ENCODE measurements around the gene NXPE1. TPM values are rescaled to one million over a fixed set of nuclear protein-coding genes. Genes with fewer than 3 reads are reported as not detected.

Gene NXPE1
- total RNA-seq, 1 experiment from 2014 or later, result not detected

DNA sequence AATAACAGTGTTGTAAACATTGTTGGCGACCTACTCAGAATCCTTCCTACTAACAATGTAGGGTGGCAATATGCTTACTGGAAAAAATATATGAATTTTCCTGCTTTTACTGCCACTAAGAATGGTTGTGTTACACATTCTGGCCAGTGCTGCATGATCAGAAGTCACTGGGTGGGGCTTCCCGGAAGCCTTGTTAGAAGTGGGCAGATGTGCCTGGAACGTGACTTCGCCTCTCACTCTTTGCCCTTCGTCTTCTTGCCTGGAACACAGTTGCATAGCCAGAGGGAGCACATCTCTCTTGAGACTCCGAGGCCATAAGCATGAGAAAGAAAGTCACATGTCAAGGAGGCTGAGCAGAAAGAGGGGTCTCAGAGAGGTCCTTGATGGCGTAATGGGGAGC is 48.6 kb downstream of the NXPE1 start:
- intact Hi-C loops (cut with micrococcal nuclease; ENCODE audit: unreplicated experiment), result no loop called here
- Histone ChIP-seq H3K36me3 (ENCODE audit: insufficient read depth, low read length, poor library complexity, severe bottlenecking) (no peaks in the 10 kb centered on the region), H3K4me1 (ENCODE audit: insufficient read depth, low read length, poor library complexity, severe bottlenecking) (no peaks in the 10 kb centered on the region), H3K27me3 (replicated peaks; ENCODE audit: insufficient read depth, low read depth, low read length, poor library complexity) (no peaks in the 10 kb centered on the region), H3K4me3 (ENCODE audit: low read depth, low read length, poor library complexity, severe bottlenecking) (no peak overlapping the region), H3K27ac (ENCODE audit: low read depth, low read length, poor library complexity, severe bottlenecking) (no peak overlapping the region), H3K9me3 (ENCODE audit: low read depth, low read length, poor library complexity, severe bottlenecking) (no peaks in the 10 kb centered on the region)
- no peak for TF ChIP-seq EZH2 (IDR thresholded peaks at IDR 0.05; ENCODE audit: borderline replicate concordance, low read depth, low read length, poor library complexity, severe bottlenecking)
- TF ChIP-seq, protein P1, sequence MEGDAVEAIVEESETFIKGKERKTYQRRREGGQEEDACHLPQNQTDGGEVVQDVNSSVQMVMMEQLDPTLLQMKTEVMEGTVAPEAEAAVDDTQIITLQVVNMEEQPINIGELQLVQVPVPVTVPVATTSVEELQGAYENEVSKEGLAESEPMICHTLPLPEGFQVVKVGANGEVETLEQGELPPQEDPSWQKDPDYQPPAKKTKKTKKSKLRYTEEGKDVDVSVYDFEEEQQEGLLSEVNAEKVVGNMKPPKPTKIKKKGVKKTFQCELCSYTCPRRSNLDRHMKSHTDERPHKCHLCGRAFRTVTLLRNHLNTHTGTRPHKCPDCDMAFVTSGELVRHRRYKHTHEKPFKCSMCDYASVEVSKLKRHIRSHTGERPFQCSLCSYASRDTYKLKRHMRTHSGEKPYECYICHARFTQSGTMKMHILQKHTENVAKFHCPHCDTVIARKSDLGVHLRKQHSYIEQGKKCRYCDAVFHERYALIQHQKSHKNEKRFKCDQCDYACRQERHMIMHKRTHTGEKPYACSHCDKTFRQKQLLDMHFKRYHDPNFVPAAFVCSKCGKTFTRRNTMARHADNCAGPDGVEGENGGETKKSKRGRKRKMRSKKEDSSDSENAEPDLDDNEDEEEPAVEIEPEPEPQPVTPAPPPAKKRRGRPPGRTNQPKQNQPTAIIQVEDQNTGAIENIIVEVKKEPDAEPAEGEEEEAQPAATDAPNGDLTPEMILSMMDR (conservative IDR thresholded peaks at IDR 0.05; ENCODE audit: low read depth, low read length), result no peak
- POLR2A ChIA-PET (ENCODE audit: low non-redundant PET), result no interaction called here
- CTCF ChIA-PET, result no interaction called here
- no TSS peak for BruUV-seq (replicated peaks)
- no peak for DNase-seq (ENCODE audit: low spot score)

DNA sequence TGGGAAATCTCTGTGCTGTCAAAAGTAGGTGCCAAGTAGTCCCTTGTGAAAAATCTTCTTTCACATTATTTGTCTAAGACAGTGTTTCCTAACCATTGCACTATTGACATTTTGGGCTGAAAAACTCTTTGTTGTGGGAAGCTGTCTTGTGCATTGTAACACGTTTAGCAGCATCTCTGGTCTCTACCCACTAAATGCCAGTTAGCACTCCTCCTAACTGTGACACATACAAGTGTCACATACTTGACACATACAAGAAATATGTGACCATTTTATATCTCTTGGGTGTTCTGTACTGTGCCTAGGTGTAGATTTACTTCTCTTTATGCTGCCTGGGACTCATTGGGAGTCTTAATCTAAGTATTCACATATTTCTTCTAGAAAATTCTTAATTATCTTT is 57.8 kb downstream of the NXPE1 start:
- no TSS peak for BruUV-seq (replicated peaks)
- H3K4me3 ChIP-seq (ENCODE audit: low read depth, low read length, poor library complexity, severe bottlenecking), result no peak overlapping the region
- TF ChIP-seq, protein P1 (conservative IDR thresholded peaks at IDR 0.05; ENCODE audit: low read depth, low read length), result no peak
- no peak for TF ChIP-seq EZH2 (IDR thresholded peaks at IDR 0.05; ENCODE audit: borderline replicate concordance, low read depth, low read length, poor library complexity, severe bottlenecking)
- intact Hi-C loops (cut with micrococcal nuclease; ENCODE audit: unreplicated experiment), result no loop called here
- H3K27me3 ChIP-seq (replicated peaks; ENCODE audit: insufficient read depth, low read depth, low read length, poor library complexity), result no peaks in the 10 kb centered on the region
- CTCF ChIA-PET, result no interaction called here
- no peaks in the 10 kb centered on the region for H3K9me3 ChIP-seq (ENCODE audit: low read depth, low read length, poor library complexity, severe bottlenecking)
- H3K36me3 ChIP-seq (ENCODE audit: insufficient read depth, low read length, poor library complexity, severe bottlenecking), result no peaks in the 10 kb centered on the region
- no peaks in the 10 kb centered on the region for H3K4me1 ChIP-seq (ENCODE audit: insufficient read depth, low read length, poor library complexity, severe bottlenecking)
- no peak for DNase-seq (ENCODE audit: low spot score)
- POLR2A ChIA-PET (ENCODE audit: low non-redundant PET), result no interaction called here
- H3K27ac ChIP-seq (ENCODE audit: low read depth, low read length, poor library complexity, severe bottlenecking), result no peak overlapping the region

- intact Hi-C loops (cut with micrococcal nuclease; ENCODE audit: unreplicated experiment), result no loop called here
- TF ChIP-seq, protein P1 (conservative IDR thresholded peaks at IDR 0.05; ENCODE audit: low read depth, low read length), result no peak
- no peaks in the 10 kb centered on the region for H3K27me3 ChIP-seq (replicated peaks; ENCODE audit: insufficient read depth, low read depth, low read length, poor library complexity)
- ChIA-PET POLR2A (ENCODE audit: low non-redundant PET) (no interaction called here), CTCF (no interaction called here)
- no peaks in the 10 kb centered on the region for H3K4me1 ChIP-seq (ENCODE audit: insufficient read depth, low read length, poor library complexity, severe bottlenecking)
- no peak overlapping the region for H3K27ac ChIP-seq (ENCODE audit: low read depth, low read length, poor library complexity, severe bottlenecking)
- DNase-seq (ENCODE audit: low spot score), result no peak
- no peaks in the 10 kb centered on the region for H3K36me3 ChIP-seq (ENCODE audit: insufficient read depth, low read length, poor library complexity, severe bottlenecking)
- BruUV-seq (replicated peaks), result no TSS peak
- H3K4me3 ChIP-seq (ENCODE audit: low read depth, low read length, poor library complexity, severe bottlenecking), result no peak overlapping the region
- H3K9me3 ChIP-seq (ENCODE audit: low read depth, low read length, poor library complexity, severe bottlenecking), result no peaks in the 10 kb centered on the region
These were observed 59.9 kb downstream of the NXPE1 start for GRCh38 chr11:114499756-114500155.
